Gastrocnemius medialis (tissue), 4 donors: ENCODE data around the gene CRYM.

Experiments
- CTCF ChIP-seq, 5 experiments: fragments of 450-650 bp in 3 of 5; fragments of 200-600 bp in 2 of 5; sonication (generic) in 2 of 5; IDR thresholded peaks in 4 of 5; conservative IDR thresholded peaks in 1 of 5; 1 replicate in 4 of 5; 2 replicates in 1 of 5; pipeline ENCODE4 v1.5.1; 2016 to 2019; ENCODE audit warnings: antibody characterized with exemption in 5 of 5, mild to moderate bottlenecking in 3 of 5, moderate library complexity in 3 of 5
- POLR2A ChIP-seq, 2 donors: fragments of 450-650 bp; IDR thresholded peaks; one replicate each; pipeline ENCODE4 v1.6.1; 2017; ENCODE audit warnings: antibody characterized with exemption in 2 of 2, mild to moderate bottlenecking in 2 of 2, moderate library complexity in 2 of 2

GRCh38 chr16:21281698-21282389, 3.8 kb upstream of the CRYM start:
- TF ChIP-seq POLR2A (IDR thresholded peaks at IDR 0.05): no peak
- no peak for TF ChIP-seq CTCF (IDR thresholded peaks at IDR 0.05 in 4 of 5, conservative IDR thresholded peaks at IDR 0.05 in 1 of 5)
